Hematopoietic multipotent progenitor cell treated with erythropoietin and hydrocortisone succinate and interleukin-3 and kit ligand, for 15 days (in vitro differentiated cells): ENCODE data around the gene RAB11B.
"Not testable (repeated sequence)": the region's sequence is repeated elsewhere in the genome, so short reads cannot be mapped to it uniquely, and the experiment has no call there.

Source experiments
- DNase-seq: peaks from one replicate; pipeline ENCODE4 v3.0.0-alpha.2; 2015; ENCODE audit warnings: low spot score

The RAB11B gene

GRCh38 chr19:8393871-8394250 is 3.7 kb downstream of the RAB11B start:
- no peak for DNase-seq

DNA sequence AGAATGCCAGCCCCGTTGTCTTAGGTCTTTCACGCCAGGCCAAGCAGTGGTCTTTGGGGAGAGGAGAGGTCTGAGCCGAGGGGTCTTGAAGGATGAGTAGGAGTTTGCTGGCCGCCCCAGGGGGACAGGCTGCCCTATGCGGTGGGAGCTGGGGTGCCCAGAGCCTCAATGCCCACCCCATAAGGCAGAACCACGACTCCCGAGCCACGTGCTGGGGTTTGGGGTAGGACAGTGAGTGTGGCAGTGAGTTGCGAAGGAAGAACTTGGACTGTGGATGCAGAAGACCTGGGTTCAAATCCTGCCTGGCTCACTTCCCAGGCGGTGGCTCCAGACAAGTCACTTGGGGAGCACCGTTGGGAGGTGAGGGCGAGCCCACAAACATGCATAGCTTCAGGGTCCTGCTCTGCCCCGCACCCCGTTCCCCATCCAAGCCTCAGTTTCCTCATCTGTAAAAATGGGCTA is 5.5 kb downstream of the RAB11B start:
- no peak for DNase-seq

GRCh38 chr19:8396185-8396562 is 6.0 kb downstream of the RAB11B start:
- no peak for DNase-seq

DNA sequence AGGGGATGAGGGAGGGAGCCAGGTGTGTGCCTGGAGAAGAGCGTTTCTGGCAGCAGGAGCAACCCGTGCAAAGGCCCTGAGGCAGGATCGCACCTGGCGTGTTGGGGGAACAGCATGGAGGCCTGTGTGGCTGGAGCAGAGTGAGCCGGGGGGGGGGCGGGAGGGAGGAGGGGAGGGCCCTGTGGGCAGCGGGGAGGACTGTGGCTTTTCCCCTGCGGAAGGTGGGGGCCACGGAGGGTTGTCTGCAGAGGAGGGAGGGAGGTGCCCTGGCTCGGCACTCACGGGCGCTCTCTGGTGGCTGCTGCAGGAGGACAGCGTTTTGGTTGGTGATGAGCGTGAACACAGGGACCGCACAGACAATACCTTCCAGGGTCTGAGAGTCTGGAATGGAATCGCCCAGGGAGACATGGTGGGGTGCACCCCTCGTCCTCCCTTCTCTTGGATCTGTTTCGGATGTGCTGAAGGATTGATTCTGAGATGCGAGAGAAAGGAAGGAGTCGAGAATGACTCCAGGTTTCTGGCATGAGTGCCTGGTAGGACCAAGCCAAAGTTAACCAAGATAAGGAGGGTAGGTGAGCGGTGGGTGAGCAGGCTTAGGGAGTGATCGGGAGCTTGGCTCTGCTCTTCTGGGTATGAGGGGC is 6.5 kb downstream of the RAB11B start:
- DNase-seq = peak; percentile 72

GRCh38 chr19:8397271-8397670 is 7.1 kb downstream of the RAB11B start:
- DNase-seq = no peak

- DNase-seq = no peak
Observed at GRCh38 chr19:8397746-8398310, 7.7 kb downstream of the RAB11B start.

DNA sequence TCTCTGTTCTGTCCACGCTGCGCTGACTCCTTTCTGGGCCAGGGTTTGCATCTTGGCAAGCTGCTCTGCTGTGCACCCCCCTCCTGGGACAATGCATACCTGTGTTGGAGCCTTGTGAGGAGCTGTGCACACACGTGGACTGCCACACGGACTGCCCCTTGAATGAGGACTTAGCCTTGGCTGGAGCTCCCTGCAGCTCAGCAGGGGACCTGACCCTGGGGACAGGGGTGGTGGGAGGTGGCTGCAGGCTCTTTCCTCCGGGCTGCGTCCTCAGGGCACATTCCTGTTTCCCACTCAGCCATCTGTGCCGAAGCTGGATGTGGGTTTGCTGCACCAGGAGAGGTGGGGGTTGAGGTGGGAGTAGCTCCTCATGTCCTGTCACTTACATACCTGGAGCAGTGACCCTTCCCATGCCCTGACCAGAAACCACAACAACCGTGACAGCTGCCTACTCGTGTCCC is 8.2 kb downstream of the RAB11B start:
- no peak for DNase-seq

GRCh38 chr19:8399681-8400188 is 9.6 kb downstream of the RAB11B start:
- no peak for DNase-seq

- no peak for DNase-seq
Observed at GRCh38 chr19:8401981-8402411, 11.8 kb downstream of the RAB11B start.

DNA sequence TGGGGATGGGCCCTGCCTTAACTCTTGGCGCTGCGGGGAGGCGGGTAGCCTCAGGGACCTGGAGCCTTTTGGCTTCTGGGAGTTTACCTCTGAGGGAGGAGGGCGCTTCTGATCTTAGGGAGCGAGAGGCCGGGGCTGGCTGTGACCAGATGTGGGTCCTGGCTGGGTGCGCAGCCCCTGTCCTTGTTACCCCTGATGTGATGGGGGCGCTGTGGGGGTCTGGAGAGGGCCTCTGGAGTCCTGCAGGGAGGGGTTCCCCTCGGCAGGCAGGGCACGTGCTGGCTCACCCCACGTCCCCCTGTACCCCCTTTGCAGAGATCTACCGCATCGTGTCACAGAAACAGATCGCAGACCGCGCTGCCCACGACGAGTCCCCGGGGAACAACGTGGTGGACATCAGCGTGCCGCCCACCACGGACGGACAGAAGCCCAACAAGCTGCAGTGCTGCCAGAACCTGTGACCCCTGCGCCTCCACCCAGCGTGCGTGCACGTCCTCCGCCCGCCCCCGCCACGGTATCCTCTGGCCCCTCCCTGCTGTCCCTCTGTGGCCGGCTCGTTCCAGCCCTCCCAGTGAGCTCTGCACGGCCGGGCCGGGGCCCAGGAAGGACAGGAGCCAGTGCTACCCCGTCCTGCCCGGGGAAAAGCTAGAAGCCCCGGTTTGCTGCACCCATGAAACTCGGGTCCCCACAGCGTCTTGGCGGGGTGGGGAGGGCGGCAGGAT is 13.1 kb downstream of the RAB11B start:
- DNase-seq = no peak

- no peak for DNase-seq
Observed at GRCh38 chr19:8403820-8404109, 13.6 kb downstream of the RAB11B start.

- DNase-seq = no peak
Observed at GRCh38 chr19:8404391-8405151, 14.4 kb downstream of the RAB11B start.

DNA sequence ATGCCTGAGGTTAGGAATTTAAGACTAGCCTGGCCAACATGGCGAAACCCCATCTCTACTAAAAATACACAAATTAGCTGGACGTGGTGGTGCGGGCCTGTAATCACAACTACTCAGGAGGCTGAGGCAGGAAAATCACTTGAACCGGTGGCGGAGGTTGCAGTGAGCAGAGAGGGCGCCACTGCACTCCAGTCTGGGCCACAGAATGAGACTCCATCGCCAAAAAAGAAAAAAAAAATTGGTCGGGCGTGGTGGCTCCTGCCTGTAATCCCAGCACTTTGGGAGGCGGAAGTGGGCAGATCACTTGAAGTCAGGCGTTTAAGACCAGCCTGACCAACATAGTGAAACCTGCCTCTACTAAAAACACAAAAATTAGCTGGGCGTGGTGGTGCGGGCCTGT is 20.6 kb downstream of the RAB11B start:
- not testable (repeated sequence) for DNase-seq

DNA sequence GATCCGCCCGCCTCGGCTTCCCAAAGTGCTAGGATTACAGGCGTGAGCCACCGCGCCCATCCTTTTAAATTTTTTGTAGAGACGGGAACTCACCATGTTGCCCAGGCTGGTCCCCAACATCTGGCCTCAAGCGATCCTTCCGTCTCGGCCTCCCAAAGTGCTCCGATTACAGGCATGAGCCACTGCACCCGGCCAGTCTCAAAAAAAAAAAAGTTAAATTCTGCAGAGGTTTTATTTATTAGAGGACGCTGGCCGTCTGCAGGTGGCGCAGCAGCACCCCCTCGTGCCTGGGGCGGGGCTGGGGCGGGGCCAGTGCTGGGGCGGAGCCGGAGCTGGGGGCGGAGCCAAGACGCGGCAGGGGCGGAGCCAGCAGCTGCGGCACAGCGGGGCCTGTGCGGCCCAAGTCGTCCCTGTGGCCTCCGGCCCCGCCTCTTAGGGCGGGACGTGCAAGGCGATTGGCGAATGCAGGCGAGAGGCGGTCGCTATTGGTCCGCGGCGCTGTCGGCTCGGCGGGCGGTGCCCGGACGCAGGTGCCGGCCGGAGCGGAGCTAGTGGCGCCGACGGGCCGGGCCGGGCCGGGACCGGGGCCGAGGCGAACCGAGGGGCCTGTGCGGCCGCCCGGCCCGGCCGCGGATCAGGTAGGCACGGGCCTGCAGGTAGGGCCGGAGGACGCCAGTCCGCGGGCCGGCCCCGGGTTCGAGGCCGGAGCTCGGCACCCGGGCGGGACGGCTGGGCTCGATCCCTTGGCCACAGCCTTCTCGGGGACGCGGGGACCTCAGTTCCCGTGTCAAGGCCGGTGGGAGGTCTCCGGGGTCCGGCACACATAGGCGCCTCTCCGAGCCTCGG is 22.8 kb downstream of the RAB11B start, which contains the start of gene MARCHF2:
Gene MARCHF2, plus strand, starts transcription at position 523 of the 846 bp plus-strand sequence. CDS start 8,536 bp downstream, outside the sequence.
- DNase-seq = peak; percentile 98

DNA sequence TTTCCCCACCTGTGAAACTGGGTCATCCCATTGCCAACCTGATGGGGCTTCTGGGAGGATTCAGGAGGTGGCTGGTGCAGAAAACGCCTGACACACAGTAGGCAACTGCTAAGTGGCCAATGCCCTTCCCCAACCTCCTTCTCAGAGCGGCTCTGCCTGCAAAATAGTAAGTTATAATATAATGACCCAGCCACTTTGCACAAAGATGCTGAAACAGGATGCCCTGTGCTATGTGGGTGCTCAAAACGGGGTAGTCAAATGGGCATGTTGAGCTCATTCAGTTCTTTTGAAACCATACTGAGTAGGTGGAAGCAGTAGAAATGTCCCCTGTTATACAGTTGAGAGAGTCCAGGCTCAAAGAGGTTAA is 23.5 kb downstream of the RAB11B start:
- no peak for DNase-seq

DNA sequence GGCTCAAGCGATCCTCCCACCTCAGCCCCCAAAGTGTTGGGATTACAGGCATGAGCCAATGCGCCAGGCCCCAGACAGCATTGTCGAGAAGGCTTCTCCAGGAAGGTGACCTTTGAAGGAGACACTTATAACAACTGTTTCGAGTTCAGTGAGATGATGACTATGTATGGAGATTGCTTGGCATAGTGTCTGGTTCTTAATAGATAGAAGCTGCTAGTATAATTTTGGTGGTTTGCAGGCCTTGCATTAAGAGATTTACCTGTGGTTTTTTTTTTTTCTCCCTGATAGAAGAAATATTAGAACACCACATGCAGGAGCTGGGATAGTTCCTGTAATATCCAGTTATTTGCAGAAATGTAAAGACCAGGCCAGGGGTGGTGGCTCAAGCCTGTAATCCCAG is 26.6 kb downstream of the RAB11B start:
- DNase-seq = no peak

DNA sequence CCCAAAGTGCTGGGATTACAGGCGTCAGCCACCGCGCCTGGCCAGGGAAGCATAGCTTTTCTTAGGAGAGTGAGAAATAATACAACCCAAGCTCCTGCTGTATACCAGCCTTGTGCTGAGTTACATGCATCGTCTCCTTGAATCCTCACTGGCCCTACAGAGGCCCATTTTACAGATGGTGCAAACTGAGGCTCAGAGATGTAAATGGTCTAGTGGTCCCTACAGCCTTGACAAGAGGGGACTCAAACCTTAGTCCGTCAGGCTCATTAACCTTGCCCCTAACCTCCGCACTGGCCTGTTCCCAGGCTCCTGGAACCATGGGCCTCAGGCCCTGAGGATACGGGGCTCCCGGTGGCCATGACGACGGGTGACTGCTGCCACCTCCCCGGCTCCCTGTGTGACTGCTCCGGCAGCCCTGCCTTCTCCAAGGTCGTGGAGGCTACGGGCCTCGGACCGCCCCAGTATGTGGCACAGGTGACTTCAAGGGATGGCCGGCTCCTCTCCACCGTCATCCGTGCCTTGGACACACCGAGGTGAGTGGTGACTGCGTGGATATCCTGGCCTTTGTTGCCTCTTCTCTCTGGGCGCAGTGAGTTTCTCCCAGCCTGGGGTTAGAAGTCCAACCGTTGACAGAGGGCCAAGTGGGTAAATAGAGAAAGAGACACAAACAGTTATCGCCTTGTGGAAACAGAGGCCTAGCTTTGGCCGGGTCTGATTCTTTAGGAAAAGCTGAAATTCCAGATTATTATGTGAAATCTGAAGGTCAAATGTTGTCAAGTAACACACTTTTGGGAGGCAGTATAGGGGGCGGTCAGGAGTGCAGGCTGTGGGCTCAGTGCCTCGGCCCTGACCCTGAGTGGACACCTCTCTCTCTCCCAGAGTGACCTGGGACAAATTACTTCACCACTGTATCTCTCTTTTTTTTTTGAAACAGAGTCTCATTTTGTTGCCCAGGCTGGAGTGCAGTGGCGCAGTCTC is 31.6 kb downstream of the RAB11B start:
- no peak for DNase-seq

DNA sequence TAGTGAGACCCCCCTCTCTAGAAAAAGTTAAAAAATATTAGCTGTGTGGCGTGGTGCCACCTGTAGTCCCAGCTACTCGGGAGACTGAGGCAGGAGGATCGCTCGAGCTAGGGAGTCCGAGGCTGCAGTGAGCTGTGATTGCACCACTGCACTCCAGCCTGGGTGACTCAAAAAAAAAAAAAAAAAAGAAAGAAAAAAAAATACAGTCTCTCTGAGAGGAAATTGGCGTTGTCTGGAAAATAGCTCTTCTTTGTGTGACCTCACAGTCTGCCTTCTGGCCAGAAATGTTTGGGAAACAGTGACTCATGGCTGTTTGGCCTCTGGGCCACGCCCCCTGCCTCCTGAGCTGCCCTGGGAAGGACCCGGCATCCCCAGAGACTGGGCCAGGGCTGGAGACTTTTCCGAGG is 33.7 kb downstream of the RAB11B start:
- DNase-seq = peak; percentile 75

GRCh38 chr19:8425331-8425730 is 35.2 kb downstream of the RAB11B start:
- DNase-seq = not testable (repeated sequence)

- DNase-seq = no peak
Observed at GRCh38 chr19:8426283-8426682, 36.1 kb downstream of the RAB11B start.
